ENCODE data around the gene HABP2.

The HABP2 gene

GRCh38 chr10:113539789-113540188 is 13.1 kb upstream of the HABP2 start:
- DNase-seq (ENCODE audit: extremely low spot score), result no peak
- CTCF ChIA-PET, result no interaction called here
- POLR2A ChIA-PET, result no interaction called here
- no peak for TF ChIP-seq CTCF (IDR thresholded peaks at IDR 0.05; ENCODE audit: control extremely low read depth, extremely low read depth, low read depth, missing control alignments)

GRCh38 chr10:113540845-113541548 is 11.9 kb upstream of the HABP2 start:
- ChIA-PET CTCF (interaction anchor here (1.0 to 1.7 kb wide), 3 partner anchors 13 to 22 kb away, joined by 5 to 7 read pairs (median 5); no protein-coding TSS in a partner anchor), POLR2A (no interaction called here)
- no peak for TF ChIP-seq CTCF (IDR thresholded peaks at IDR 0.05; ENCODE audit: control extremely low read depth, extremely low read depth, low read depth, missing control alignments)
- DNase-seq (ENCODE audit: extremely low spot score), result no peak

GRCh38 chr10:113541549-113541927 is 11.3 kb upstream of the HABP2 start:
- CTCF ChIA-PET, result interaction anchor here (1.0 to 1.7 kb wide), 3 partner anchors 12 to 22 kb away, joined by 5 to 7 read pairs (median 5); no protein-coding TSS in a partner anchor
- DNase-seq (ENCODE audit: extremely low spot score), result no peak
- POLR2A ChIA-PET, result no interaction called here
- TF ChIP-seq CTCF (IDR thresholded peaks at IDR 0.05; ENCODE audit: control extremely low read depth, extremely low read depth, low read depth, missing control alignments), result no peak

GRCh38 chr10:113543107-113543955 is 9.5 kb upstream of the HABP2 start:
- no peak for TF ChIP-seq CTCF (IDR thresholded peaks at IDR 0.05; ENCODE audit: control extremely low read depth, extremely low read depth, low read depth, missing control alignments)
- POLR2A ChIA-PET, result no interaction called here
- no peak for DNase-seq (ENCODE audit: extremely low spot score)
- CTCF ChIA-PET, result interaction anchor here (1.3 to 1.7 kb wide), 4 partner anchors 11 to 1067 kb away, joined by 3 to 9 read pairs (median 5); no protein-coding TSS in a partner anchor

GRCh38 chr10:113544392-113544791 is 8.5 kb upstream of the HABP2 start:
- DNase-seq (ENCODE audit: extremely low spot score), result no peak
- ChIA-PET CTCF (interaction anchor here (1.3 to 1.7 kb wide), 4 partner anchors 10 to 1068 kb away, joined by 3 to 9 read pairs (median 5); no protein-coding TSS in a partner anchor), POLR2A (no interaction called here)
- no peak for TF ChIP-seq CTCF (IDR thresholded peaks at IDR 0.05; ENCODE audit: control extremely low read depth, extremely low read depth, low read depth, missing control alignments)

GRCh38 chr10:113547426-113547825 is 5.4 kb upstream of the HABP2 start:
- ChIA-PET POLR2A (no interaction called here), CTCF (interaction anchor here (1.8 kb wide), 1 partner anchor 16 kb away, joined by 6 read pairs; no protein-coding TSS in a partner anchor)
- no peak for DNase-seq (ENCODE audit: extremely low spot score)
- TF ChIP-seq CTCF (IDR thresholded peaks at IDR 0.05; ENCODE audit: control extremely low read depth, extremely low read depth, low read depth, missing control alignments), result no peak
